Measurements from ENCODE around the gene LRRC56.

LRRC56 gene

DNA sequence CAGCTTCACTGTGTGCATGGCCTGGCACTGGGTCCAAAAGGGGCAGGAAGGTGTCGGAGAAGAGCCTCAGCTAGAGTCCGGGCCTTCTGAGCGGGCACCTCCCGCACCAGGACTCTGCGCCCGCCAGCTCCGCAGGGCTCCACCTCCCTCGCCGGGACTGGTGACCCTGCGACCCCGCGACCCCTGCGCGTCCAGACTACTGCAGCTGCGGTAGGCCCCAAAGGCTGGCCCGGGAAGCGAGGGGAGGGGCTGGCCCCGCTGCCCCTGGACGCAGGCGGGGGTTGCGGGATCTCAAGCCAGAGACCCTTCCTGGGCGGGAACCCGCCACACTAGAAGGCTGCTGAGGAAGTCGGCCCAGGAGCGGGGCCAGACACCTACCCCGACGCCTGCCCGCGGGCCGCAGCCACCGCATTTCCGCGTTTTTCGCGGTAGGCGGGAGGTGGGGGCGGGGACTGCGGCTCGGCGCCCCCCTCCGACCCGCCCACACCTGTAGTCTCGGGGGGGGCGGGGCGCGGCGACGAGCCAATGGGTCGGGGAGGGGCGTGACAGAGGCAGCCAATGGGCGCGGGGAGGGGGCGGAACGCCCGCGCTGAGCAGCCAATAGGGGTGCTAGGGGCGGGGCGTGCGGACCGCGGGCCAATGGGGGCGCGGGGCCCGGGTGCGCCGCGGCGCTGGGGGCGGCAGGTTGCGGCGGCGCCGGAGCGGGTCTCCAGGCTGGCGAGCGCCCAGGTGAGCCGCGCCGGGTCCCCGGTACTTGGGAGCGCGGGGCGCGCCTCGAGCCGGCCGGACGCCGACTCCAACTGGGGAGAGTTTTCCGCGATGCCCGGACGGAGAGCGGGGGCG lies 23.2 kb downstream of the LRRC56 start, which contains the start of the genes LMNTD2 and RASSF7:
Gene LMNTD2 (minus strand): TSS at position 434 of the 843 bp plus-strand sequence. CDS start 22 bp downstream, at position 412.
Gene RASSF7 (plus strand): TSS at position 666 of the 843 bp plus-strand sequence. CDS start 799 bp downstream, outside the sequence.
- TF ChIP-seq, protein P1, sequence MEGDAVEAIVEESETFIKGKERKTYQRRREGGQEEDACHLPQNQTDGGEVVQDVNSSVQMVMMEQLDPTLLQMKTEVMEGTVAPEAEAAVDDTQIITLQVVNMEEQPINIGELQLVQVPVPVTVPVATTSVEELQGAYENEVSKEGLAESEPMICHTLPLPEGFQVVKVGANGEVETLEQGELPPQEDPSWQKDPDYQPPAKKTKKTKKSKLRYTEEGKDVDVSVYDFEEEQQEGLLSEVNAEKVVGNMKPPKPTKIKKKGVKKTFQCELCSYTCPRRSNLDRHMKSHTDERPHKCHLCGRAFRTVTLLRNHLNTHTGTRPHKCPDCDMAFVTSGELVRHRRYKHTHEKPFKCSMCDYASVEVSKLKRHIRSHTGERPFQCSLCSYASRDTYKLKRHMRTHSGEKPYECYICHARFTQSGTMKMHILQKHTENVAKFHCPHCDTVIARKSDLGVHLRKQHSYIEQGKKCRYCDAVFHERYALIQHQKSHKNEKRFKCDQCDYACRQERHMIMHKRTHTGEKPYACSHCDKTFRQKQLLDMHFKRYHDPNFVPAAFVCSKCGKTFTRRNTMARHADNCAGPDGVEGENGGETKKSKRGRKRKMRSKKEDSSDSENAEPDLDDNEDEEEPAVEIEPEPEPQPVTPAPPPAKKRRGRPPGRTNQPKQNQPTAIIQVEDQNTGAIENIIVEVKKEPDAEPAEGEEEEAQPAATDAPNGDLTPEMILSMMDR (IDR thresholded peaks at IDR 0.05; ENCODE audit: control insufficient read depth, insufficient read depth, low read depth, low read length, missing control alignments), result no peak
- peak within 1 kb of the TSS; percentile 58 for H3K4me3 ChIP-seq (ENCODE audit: control insufficient read depth, low read depth, low read length)
- no peak for DNase-seq (ENCODE audit: low read depth)

DNA sequence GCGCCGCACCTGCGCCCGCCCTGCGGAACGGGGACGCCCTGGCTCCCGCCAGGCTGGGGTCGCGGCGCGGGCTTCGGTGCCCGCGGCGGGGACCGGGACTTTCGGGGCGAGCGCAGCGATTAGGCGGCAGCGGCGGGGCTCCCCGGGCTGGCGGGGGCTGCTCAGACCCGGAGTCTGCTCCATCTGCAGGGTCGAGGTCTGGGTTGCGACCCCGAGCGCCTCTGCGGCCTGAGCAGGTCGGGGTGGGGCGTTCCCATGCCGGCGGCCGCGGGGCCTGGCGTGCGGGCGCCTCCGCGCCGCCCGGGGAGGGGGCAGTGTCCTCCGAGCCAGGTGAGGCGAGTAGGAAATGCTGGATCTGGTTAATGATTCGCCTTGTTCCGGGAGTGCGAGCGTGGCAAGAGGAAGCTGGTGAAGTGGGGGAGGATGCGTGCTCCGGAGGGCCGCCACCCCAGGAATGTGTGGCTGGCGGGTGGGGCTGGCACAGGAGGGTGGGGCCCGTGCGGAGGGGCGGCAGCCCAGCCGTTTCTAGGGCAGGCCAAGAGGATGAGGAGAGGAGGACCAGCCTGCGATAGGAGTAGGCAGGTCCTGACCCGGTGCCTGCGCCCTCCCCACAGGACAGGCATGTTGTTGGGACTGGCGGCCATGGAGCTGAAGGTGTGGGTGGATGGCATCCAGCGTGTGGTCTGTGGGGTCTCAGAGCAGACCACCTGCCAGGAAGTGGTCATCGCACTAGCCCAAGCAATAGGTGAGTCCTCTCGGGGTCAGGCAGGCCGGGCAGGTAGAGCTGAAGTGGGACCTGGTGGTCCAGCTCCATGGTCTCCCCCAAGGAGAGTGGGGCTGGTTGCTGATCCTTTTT lies 24.0 kb downstream of the LRRC56 start:
- peak overlapping the region; percentile 47 for H3K4me3 ChIP-seq (ENCODE audit: control insufficient read depth, low read depth, low read length)
- no peak for DNase-seq (ENCODE audit: low read depth)
- TF ChIP-seq, protein P1 (IDR thresholded peaks at IDR 0.05; ENCODE audit: control insufficient read depth, insufficient read depth, low read depth, low read length, missing control alignments), result no peak

DNA sequence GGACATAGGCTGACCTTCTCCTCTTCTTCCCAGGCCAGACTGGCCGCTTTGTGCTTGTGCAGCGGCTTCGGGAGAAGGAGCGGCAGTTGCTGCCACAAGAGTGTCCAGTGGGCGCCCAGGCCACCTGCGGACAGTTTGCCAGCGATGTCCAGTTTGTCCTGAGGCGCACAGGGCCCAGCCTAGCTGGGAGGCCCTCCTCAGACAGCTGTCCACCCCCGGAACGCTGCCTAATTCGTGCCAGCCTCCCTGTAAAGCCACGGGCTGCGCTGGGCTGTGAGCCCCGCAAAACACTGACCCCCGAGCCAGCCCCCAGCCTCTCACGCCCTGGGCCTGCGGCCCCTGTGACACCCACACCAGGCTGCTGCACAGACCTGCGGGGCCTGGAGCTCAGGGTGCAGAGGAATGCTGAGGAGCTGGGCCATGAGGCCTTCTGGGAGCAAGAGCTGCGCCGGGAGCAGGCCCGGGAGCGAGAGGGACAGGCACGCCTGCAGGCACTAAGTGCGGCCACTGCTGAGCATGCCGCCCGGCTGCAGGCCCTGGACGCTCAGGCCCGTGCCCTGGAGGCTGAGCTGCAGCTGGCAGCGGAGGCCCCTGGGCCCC lies 24.8 kb downstream of the LRRC56 start:
- TF ChIP-seq, protein P1 (IDR thresholded peaks at IDR 0.05; ENCODE audit: control insufficient read depth, insufficient read depth, low read depth, low read length, missing control alignments), result no peak
- no peak for DNase-seq (ENCODE audit: low read depth)
- no peak overlapping the region for H3K4me3 ChIP-seq (ENCODE audit: control insufficient read depth, low read depth, low read length)

DNA sequence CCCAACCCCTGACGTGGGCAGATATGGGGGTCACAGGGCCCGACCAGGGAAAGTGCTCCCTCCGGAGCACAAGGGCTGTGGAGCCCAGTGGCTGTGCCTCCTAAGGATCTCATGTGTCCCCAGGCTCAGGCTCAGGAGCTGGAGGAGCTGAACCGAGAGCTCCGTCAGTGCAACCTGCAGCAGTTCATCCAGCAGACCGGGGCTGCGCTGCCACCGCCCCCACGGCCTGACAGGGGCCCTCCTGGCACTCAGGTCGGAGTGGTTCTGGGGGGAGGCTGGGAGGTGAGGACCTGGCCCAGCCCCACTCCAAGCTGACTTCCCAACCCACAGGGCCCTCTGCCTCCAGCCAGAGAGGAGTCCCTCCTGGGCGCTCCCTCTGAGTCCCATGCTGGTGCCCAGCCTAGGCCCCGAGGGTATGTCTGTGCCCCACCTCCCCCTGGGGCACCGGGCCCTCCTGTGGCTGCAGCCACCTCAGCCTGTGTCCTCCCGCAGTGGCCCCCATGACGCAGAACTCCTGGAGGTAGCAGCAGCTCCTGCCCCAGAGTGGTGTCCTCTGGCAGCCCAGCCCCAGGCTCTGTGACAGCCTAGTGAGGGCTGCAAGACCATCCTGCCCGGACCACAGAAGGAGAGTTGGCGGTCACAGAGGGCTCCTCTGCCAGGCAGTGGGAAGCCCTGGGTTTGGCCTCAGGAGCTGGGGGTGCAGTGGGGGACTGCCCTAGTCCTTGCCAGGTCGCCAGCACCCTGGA lies 25.9 kb downstream of the LRRC56 start:
- DNase-seq (ENCODE audit: low read depth), result no peak
- H3K4me3 ChIP-seq (ENCODE audit: control insufficient read depth, low read depth, low read length), result no peak overlapping the region
- TF ChIP-seq, protein P1 (IDR thresholded peaks at IDR 0.05; ENCODE audit: control insufficient read depth, insufficient read depth, low read depth, low read length, missing control alignments), result no peak

DNA sequence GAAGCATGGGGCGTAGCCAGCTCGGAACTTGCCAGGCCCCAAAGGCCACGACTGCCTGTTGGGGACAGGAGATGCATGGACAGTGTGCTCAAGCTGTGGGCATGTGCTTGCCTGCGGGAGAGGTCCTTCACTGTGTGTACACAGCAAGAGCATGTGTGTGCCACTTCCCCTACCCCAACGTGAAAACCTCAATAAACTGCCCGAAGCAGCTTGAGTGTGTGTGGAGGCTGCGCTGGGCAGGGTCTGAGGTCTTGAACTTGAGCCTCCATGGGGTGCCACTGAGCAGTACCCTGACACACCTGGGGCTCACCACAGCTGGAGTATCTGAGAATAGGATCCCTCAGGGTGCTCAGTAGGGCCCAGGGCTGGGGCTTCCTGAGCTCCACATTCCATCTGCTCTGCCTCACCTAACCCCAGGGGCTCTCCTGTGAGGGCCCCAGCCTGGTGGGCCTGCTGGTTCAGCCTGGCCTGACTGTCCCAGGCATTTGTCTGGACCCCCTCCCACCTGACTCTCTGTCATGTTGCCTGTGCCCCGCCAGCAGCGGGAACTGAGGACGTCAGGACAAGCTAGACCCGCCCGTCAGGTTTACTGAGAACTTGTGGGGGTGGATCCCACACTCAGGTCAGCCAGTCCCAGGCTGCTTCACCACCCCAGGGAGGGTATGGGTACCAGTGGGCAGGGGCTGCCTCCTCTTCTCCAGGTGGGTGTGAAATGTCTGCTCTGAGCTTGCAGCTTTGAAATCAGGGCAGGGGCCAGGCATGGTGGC lies 26.7 kb downstream of the LRRC56 start:
- DNase-seq (ENCODE audit: low read depth), result no peak
- H3K4me3 ChIP-seq (ENCODE audit: control insufficient read depth, low read depth, low read length), result no peak overlapping the region
- TF ChIP-seq, protein P1 (IDR thresholded peaks at IDR 0.05; ENCODE audit: control insufficient read depth, insufficient read depth, low read depth, low read length, missing control alignments), result no peak
